Measurements from ENCODE around the gene ERV3-1.
"Not testable (repeated sequence)": the region's sequence is repeated elsewhere in the genome, so short reads cannot be mapped to it uniquely, and the experiment has no call there.

Gene ERV3-1

DNA sequence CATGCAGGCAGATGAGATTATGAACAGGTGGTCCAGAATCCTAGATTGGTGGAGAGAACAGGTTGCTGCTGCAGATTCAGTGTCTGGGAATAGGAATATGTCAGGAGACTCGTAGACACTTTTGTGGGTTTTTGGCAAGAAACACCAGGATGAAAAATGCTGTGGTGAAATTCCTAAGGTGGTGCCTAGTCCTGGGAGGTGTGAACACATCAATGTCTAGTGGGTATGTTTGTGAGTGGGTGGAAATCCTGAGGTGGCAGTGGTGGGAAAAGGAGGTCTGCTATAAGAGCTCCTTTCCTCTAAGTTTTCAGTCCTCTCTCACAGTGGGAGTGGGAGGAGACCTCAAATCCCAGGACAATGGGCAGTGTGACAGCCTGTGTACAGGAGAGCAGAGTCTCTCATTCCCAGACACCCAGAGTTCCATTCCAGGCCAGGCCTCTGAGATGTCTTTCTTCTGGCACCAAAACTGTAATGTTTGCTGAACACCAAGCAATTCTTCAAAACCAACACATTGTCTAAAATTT is 5.1 kb downstream of the ERV3-1 start:
- no peak for DNase-seq (ENCODE audit: low read depth in 2 of 2)

DNA sequence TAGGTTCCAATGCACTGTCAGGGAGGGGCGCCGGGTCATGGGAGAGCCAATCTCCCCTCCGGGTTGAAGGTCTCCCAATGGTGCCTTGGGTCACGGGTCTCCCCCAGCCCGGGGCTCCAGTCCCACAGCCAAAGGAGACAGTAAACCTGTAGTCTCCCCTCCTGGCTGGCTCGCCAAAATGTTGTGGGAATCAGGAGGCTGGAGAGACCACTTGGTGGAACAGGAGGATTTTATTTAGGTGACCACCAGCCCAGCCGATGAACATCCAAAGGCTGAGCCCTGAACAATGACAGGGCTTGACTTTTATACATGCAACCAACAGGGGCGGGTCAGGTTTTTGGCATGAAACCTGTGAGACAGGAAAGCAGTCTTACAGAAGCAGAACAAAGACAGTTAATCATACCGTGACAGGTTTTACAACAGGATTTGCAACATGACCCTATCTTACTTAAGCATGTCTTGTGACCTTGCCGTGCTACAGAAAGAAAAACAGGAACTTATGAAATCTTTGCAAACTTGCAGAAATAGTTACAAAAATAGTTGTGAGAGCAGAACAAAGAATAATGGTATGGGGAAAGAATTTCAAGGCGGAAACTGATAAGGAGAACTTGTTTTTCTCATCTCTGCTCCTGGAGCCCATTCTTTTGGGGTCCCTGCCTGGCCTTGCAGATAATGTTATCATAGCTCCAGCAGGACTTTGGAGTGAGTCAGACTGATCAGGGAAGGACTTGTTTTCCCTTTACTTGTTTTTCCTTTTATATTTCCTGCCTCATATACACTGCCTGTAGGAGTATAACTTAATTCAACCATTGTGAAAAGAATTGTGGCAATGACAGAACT is 7.1 kb downstream of the ERV3-1 start:
- DNase-seq (ENCODE audit: low read depth in 2 of 2) = no peak

DNA sequence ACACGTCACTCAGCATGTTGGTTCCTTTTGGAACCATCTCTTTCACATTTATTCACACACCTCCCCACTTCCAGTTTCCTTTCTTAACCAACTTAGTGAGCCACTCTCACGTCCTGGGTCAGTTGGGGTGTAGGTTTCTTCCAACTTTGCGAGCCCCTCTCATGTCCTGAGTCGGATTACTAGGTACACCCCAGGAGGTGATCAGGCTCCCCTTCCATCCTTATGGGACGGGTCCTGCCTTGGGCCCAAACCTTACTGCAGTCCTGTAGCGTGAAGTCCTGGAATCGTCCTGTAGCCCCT is 7.7 kb downstream of the ERV3-1 start:
- DNase-seq (ENCODE audit: low read depth in 2 of 2) = no peak

DNA sequence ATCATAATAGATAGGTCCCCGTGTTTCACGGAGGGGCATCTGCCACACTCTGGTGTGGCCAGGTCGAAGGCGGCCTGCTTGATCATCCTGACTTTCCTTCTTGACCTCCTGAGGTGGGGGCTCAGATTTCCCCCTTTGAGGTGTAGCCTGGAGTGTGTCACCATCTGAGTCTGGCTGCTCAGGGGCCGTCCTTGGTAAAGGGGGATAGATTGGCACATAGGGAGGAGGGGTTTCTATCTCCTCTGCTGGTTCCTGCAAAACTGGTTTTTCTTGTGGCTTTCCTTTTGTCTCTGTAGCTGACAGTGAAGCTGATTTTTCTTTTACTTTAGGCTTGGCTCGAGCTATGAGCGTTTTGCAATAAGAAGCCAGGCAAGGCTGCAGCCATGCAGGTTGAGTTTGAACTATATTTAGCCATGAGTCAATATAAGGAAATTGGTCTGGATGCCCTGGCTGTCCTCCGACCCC is 8.5 kb downstream of the ERV3-1 start:
- no peak for DNase-seq (ENCODE audit: low read depth in 2 of 2)

DNA sequence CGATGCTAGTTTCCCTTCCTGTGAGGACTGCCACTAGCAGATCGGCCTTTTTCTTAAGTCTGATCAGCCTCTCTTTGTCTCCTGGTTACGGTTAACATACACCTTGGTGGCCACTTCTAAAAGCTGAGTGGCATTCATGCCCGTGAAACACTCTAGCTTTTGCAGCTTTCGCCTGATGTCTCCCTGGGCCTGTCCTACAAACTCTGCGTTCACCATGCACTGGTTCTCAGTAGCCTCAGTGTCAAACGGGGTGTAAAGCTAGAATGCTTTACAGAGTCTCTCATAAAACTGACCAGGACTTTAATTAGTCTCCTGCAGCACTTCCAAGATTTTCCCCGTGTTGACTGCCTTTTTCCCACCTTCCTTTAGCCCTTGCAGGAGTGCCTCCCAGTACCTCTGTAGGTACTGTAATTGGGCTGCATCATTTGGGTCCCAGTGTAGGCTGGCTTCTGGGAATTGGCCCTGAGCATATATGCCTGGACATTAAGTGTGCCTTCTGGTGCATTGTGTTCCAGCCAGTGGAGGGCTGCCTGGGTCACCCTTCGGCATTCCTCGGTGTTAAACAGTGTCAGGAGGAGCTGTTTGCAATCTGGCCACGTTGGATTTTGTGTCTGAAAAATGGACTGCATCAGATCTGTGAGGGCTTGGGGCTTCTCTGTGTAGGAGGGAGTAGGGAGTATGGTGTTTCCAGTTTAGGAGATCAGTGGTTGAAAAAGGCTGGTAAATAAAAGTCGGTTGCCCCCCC is 9.2 kb downstream of the ERV3-1 start:
- no peak for DNase-seq (ENCODE audit: low read depth in 2 of 2)

DNA sequence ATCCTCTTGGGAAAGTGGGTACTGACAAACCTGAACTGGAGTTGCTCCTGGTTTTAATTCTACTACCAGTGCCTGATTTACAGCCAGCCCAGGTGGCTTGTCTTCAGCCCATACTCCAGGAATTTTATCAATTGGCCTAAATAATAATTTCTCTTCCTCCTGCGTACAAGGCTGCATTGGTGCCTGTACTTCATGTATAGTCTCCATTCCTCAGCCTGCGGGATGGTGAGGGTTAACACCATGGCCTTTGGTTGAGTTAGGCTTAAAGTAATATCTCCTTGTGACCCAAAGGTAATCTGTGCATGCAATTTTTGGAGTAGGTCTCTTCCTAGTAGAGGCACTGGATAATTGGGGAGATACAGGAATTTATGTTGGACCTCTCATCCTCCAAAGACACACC is 10.2 kb downstream of the ERV3-1 start:
- no peak for DNase-seq (ENCODE audit: low read depth in 2 of 2)

DNA sequence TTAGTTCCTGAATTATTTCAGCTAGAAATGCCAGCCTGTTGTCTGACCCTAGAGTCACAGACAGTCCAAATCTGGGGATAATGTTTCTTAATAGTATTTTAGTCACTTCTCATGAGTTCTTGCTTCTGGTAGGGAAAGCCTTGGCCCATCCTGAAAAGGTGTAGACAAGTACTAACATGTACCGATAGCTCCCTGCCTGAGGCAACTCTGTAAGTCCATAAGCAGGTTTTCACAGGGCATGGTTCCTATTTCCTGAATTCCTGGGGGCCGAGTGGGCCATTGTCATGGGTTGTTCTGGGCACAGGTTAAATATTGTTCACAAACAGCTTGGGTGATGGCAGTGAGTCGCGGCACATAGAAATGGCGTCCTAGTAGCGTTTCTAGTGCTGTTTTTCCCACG is 12.6 kb downstream of the ERV3-1 start:
- DNase-seq (ENCODE audit: low read depth in 2 of 2) = no peak

DNA sequence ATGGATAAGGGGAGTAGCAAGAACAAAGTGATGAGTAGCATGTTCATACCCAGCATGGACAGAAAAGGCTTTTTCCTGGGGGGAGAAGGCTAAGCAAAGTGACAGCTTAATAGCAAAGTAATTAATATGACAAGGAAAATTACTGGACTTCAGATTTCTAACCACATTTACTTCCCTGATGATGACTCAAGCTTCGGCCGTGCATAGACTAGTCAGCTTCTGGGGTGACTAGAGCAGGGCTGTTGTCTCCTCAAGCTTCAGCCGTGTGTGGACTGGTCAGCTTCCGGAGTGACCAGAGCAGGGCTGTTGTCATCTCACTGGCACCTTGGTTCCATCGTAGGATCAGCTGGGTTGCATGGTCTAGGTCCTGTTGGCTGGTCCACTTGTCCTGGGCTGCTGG is 13.5 kb downstream of the ERV3-1 start:
- DNase-seq (ENCODE audit: low read depth in 2 of 2) = no peak

DNA sequence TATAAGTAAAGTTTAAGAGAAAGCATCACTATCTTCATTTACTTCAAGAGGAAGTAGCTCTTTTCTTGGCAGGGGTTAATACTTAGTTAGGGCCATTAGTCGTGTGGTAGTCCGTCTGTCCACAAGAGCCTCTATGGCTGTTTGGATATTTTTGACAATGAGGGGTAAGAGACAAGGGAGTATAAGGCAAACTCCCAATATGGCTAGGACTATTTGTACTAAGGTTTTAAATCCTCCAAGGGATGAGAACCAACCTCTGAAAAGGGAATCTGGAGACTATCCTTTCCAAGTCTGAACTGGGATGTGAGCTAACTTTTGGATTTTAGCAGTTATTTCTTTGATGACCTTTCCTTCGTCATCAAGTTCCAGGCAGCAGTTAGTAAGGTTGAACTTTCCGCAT is 15.6 kb downstream of the ERV3-1 start, which contains the start of gene ZNF117:
ZNF117 (minus strand) TSS at position 101 of the 400 bp plus-strand sequence.
- no peak for DNase-seq (ENCODE audit: low read depth in 2 of 2)

DNA sequence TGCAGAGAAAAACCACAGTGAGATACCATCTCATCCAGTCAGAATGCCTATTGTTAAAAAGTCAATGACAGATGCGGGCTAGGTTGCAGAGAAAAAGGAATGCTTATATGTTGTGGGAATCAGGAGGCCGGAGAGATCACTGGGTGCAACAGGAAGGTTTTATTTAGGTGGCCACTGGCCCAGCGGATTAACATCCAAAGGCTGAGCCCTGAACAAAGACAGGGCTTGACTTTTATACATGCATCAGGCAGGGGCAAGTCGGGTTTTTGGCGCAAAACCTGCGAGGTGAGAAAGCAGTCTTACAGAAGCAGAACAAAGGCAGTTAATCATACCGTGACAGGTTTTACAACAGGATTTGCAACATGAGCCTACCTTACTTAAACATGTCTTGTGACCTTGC is 16.3 kb downstream of the ERV3-1 start:
- DNase-seq (ENCODE audit: low read depth in 2 of 2) = no peak

DNA sequence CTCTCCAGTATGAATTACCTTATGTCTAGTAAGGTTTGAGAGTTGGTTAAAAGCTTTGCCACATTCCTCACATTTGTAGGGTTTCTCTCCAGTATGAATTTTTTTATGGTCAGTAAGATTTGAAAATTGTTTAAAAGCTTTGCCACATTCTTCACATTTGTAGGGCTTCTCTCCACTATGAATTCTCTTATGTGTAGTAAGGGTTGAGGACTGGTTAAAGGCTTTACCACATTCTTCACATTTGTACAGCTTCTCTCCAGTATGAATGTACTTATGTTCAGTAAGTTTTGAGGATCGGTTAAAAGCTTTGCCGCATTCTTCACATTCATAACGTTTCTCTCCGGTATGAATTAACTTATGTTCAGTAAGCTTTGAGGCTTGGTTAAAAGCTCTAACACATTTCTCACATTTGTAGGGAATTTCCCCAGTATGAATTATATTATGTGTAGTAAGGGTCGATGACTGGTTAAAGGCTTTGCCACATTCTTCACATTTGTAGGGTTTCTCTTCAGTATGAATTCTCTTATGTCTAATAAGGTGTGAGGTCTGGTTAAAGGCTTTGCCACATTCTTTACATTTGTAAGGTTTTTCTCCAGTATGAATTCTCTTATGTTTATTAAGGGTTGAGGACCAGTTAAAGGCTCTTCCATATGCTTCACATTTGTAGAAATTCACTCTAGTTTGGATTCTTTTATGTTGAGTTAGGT is 27.8 kb downstream of the ERV3-1 start:
- no peak for DNase-seq (ENCODE audit: low read depth in 2 of 2)

DNA sequence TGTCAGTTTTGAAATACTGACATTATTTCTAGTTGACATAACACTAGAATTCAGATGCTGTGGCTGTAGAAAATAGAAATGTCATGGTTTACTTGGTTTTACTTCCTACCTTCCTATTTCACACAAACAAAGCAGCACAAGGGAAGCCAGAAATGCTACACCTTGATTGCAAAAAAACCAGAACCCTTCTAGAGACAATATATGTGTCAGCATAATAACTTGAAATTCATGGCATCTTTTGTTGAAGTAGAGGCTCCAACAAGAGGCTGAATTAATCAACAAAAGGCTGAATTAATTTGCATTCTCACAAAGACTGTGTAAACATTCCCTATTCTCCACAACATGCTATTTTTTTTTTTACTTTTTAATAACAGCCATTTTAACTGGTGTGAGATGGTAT is 40.9 kb downstream of the ERV3-1 start:
- DNase-seq (ENCODE audit: low read depth in 2 of 2) = no peak

DNA sequence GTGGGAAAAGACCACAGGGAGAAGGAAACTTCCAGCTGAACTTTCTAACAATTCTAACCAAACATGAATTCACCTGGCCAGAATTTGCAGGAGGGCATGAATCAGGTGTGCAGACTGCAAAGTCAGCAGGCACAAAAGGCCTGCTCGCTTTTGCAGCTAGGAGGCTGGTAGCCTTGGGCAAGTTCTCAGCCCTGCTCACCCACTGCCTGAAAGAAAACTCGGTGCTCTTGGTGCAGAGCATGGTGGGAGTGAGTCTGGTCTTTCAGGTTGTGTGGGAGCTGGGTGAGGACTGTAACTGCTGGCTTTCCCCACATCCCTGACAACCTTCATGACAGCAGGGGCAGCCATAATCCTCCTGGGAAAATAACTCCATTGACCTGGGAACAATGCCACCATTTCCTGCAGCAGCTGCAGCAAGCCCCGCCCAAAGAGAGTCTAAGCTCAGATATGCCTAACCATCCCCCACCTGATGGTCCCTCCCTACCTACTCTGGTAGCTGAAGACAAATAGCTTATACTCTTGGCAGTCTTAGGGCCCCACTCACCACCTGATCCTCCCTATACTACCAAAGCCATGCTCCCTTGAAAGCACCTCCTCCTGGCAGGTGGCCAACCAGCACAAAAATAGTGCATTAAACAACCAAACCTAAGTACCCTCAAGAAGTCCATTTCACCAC is 47.3 kb downstream of the ERV3-1 start:
- DNase-seq (ENCODE audit: low read depth in 2 of 2) = no peak

DNA sequence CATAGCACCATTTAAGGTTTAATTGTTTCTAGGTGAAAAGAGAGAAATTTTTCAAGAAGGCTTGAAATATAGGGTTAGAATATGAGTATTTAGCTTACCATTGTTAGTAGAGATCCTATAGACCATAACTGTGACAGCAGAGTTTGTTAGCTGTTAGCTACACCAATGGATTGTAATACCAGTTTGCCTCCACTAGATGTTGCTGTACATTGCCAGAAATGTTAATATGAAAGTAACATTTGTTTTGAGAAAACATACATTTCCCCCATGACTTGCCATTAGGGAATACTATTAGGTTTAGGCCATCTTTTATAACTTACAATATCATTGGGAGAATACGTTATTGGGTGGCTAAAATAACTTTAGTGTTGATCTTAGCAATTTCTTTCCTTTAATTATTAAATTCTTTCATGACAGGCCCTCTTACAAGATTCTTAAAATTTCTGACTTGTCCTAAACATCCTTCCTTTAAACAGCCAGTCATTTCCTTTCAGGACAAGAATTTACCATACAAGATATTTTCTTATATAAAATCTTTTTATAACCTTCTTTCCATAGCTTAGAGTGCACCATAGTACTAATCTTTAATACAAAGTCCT is 55.1 kb downstream of the ERV3-1 start:
- DNase-seq (ENCODE audit: low read depth in 2 of 2) = no peak

DNA sequence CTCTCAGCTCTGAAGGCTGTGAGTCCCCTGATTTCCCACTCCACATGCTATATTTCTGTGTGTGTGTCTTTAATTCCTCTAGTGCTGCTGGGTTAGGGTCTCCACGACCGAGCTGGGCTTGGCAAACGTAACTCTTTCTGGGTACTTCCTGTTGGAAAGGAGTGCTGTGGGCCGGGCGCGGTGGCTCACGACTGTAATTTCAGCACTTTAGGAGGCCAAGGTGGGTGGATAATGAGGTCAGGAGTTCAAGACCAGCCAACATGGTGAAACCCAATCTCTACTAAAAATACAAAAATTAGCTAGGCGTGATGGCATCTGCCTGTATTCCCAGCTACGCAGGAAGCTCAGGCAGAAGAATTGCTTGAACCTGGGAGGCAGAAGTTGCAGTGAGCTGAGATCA is 55.8 kb downstream of the ERV3-1 start:
- not testable (repeated sequence) for DNase-seq (ENCODE audit: low read depth in 2 of 2)

DNA sequence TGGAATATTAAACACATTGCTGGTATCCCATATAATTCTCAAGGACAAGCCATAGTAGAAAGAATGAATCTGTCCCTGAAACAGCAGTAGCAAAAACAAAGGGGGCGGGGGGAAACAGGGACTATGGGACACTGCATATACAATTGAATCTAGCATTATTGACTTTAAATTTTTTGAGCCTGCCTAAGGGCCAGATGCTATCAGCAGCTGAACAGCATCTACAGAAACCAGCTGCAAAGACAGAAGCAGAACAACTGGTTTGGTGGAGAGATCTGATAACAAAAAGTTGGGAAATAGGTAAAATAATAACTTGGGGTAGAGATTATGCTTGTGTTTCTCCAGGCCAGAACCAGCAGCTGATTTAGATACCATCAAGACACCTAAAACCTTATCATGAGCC is 57.7 kb downstream of the ERV3-1 start:
- DNase-seq (ENCODE audit: low read depth in 2 of 2) = not testable (repeated sequence)

DNA sequence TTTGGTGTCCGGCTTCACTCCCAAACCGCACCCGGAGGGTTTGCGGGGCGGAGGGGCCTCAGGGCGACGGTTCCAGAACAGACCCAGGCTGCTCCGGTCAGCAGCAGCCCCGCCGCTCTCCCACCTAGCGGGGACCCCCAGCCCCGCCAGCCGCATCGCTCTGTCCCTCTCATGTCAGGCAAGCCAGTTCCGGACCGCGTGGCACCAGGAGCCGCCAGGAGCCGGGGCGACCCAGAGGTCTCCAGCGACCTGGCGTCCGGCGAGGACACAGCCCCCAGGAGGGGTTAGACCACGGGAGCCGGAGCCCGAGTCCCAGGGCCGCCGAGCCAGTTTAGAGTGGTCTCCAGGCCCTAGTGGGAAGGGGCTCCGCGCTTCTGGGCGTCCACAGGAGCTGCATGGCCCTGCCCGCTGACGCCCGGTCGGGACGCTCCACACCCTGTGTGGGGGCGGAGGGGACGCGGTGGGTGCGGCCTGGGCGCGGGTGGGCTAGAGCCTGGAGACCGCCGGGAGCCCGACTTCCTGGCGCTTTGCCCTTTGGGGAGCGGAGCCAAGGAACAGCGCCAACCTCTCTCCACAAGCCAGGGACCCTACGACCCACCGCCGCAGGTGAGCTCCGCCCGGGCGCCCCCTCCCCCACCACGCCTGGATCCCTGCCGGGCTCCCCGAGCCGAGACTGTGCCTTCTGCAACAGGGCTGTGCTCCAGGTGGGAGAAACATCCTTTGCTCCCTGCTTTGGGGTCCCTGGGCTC is 59.1 kb downstream of the ERV3-1 start:
- DNase-seq (ENCODE audit: low read depth in 2 of 2) = no peak

DNA sequence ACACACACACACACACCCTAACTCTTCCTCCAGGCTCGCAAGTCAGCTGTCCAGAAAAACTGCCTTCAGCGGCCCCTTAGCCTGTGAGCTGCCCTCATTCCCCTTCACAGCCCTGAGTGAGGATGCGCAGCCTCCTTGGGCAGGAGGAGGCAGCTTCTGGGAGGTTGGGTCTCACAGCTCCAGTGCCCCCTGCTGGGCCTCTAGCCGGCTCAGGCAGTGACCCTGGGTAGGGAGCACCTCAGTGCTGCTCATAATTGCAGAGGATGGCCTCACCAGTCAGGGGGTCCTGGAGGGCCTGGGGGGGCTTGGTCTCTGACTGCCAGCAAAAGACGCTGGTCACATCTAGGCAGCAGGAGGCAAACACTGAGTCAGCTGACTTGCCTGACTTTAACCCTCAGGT is 59.7 kb downstream of the ERV3-1 start:
- DNase-seq (ENCODE audit: low read depth in 2 of 2) = no peak

DNA sequence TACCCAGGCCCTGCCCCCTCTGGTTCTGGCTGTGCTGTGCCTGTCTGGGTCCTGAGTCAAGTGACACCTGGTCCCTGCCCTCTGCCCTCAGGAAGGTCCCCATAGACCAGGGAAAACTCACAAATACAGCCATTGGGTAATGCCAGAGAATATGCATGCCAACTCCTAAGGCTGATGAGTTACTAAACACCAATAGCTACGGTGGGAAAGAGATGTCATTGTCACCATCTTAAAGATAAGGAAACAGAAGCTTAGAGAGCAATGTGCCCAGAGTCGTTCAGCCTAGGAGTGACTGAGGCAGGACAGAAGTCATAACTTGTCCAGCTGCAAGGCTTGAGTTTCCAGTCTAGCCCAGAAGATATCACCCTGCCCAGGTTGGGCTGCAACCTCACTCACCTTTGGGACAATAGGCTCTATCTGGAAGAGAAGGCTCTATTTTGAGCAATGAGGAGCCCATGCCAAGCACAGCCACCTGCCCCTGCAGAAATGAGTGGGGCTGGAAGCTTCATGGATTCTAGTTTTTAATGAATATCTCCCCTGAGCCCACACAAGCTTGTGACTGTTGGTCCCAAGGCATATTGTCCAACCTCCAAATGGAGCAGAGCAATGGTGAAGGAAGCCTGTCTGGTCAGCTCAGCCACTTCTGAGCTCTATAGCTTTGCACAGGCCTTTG is 60.8 kb downstream of the ERV3-1 start:
- no peak for DNase-seq (ENCODE audit: low read depth in 2 of 2)
